Measurements from ENCODE around the gene S1PR5. TPM values are rescaled to one million over a fixed set of nuclear protein-coding genes. Genes with fewer than 3 reads are reported as not detected.
A peak's percentile ranks its signal among the peaks of the same experiment; 100 is the strongest.
"Not testable (repeated sequence)": the region's sequence is repeated elsewhere in the genome, so short reads cannot be mapped to it uniquely, and the experiment has no call there.

S1PR5 gene
- total RNA-seq, 1 experiment from 2014 or later = not detected

- DNase-seq (ENCODE audit: low spot score) = no peak
Measured at GRCh38 chr19:10544753-10545251, 27.6 kb upstream of the S1PR5 start.

GRCh38 chr19:10544242-10544752 is 27.1 kb upstream of the S1PR5 start:
- DNase-seq (ENCODE audit: low spot score) = no peak

GRCh38 chr19:10543420-10544241 is 26.4 kb upstream of the S1PR5 start, which contains the start of gene ATG4D:
Gene ATG4D, plus strand, starts transcription at chr19:10543904. Its CDS starts 187 bp downstream, at chr19:10544091.
- peak; percentile 81 for DNase-seq (ENCODE audit: low spot score)

- no peak for DNase-seq (ENCODE audit: low spot score)
Measured at GRCh38 chr19:10543059-10543419, 25.8 kb upstream of the S1PR5 start.

- DNase-seq (ENCODE audit: low spot score) = not testable (repeated sequence)
Measured at GRCh38 chr19:10539016-10539415, 21.8 kb upstream of the S1PR5 start.

- no peak for DNase-seq (ENCODE audit: low spot score)
Measured at GRCh38 chr19:10538204-10538983, 21.1 kb upstream of the S1PR5 start.

- no peak for DNase-seq (ENCODE audit: low spot score)
Measured at GRCh38 chr19:10537668-10538067, 20.4 kb upstream of the S1PR5 start.

GRCh38 chr19:10535613-10536012 is 18.4 kb upstream of the S1PR5 start:
- DNase-seq (ENCODE audit: low spot score) = no peak

- no peak for DNase-seq (ENCODE audit: low spot score)
Measured at GRCh38 chr19:10533646-10534386, 16.6 kb upstream of the S1PR5 start.

- DNase-seq (ENCODE audit: low spot score) = no peak
Measured at GRCh38 chr19:10532457-10532856, 15.2 kb upstream of the S1PR5 start.

GRCh38 chr19:10526887-10527286 is 9.6 kb upstream of the S1PR5 start:
- DNase-seq (ENCODE audit: low spot score) = not testable (repeated sequence)

GRCh38 chr19:10525636-10526035 is 8.4 kb upstream of the S1PR5 start:
- DNase-seq (ENCODE audit: low spot score) = no peak

GRCh38 chr19:10523135-10523636 is 5.9 kb upstream of the S1PR5 start:
- DNase-seq (ENCODE audit: low spot score) = no peak

GRCh38 chr19:10521461-10522171 is 4.4 kb upstream of the S1PR5 start:
- DNase-seq (ENCODE audit: low spot score) = no peak

- peak; percentile 34 for DNase-seq (ENCODE audit: low spot score)
Measured at GRCh38 chr19:10520652-10521318, 3.5 kb upstream of the S1PR5 start.

- no peak for DNase-seq (ENCODE audit: low spot score)
Measured at GRCh38 chr19:10519421-10519820, 2.2 kb upstream of the S1PR5 start.

GRCh38 chr19:10518444-10519361 is 1.5 kb upstream of the S1PR5 start:
- no peak for DNase-seq (ENCODE audit: low spot score)

GRCh38 chr19:10517760-10518443 is 655 bp upstream of the S1PR5 start:
- DNase-seq (ENCODE audit: low spot score) = no peak

Measured in HT-29 (cell line).